Natural killer cell treated with Interleukin-12 subunit alpha and Interleukin-12 subunit beta and Interleukin-15 and Interleukin-18, amount 100 ng/mL, for 72 hours (primary cell): ENCODE measurements around the gene TUBB. TPM values are rescaled to one million over a fixed set of nuclear protein-coding genes. Genes with fewer than 3 reads are reported as not detected.
"Not testable (repeated sequence)": the region's sequence is repeated elsewhere in the genome, so short reads cannot be mapped to it uniquely, and the experiment has no call there.

Experiments
- ATAC-seq, 2 donors: fragments of 150-1000 bp; cut with Tn5 transposase in 1 of 2; sonication (Bioruptor Pico), chemical (Tn5 transposase) in 1 of 2; 2 replicates each; pipeline ENCODE4 v1.10.0; 2021
- DNase-seq: peaks from one replicate; pipeline ENCODE4 v3.0.0; 2022; ENCODE audit warnings: low spot score
- H3K27ac Mint-ChIP-seq, 2 donors: 1 replicate in 1 of 2; 2 replicates in 1 of 2; pipeline ENCODE4 v1.8.0; 2022; ENCODE audit warnings: mixed read lengths in 2 of 2, mild to moderate bottlenecking in 1 of 2, moderate library complexity in 1 of 2
- H3K27me3 Mint-ChIP-seq, 2 donors: 1 replicate in 1 of 2; 2 replicates in 1 of 2; pipeline ENCODE4 v1.8.0; 2022; ENCODE audit warnings: mixed read lengths in 2 of 2
- H3K36me3 Mint-ChIP-seq: one replicate; pipeline ENCODE4 v1.8.0; 2022; ENCODE audit warnings: mixed read lengths
- H3K4me1 Mint-ChIP-seq, 2 donors: 1 replicate in 1 of 2; 2 replicates in 1 of 2; pipeline ENCODE4 v1.8.0; 2022; ENCODE audit warnings: low read depth in 2 of 2, mixed read lengths in 2 of 2, mild to moderate bottlenecking in 1 of 2
- H3K4me3 Mint-ChIP-seq: one replicate; pipeline ENCODE4 v1.8.0; 2022; ENCODE audit warnings: mixed read lengths
- H3K9me3 Mint-ChIP-seq: 2 replicates; pipeline ENCODE4 v1.8.0; 2022; ENCODE audit warnings: mixed read lengths
- total RNA-seq, 2 donors: library from RNA; stranded (reverse); gene quantifications; one replicate each; pipeline ENCODE4 v1.2.3, GENCODE V29; 2022

TUBB gene
- total RNA-seq, 2 donors from 2014 or later: 938 to 1,043 TPM

- peaks cover 57% of the 10 kb centered on the region for H3K36me3 Mint-ChIP-seq
- ATAC-seq (no peak), DNase-seq (no peak)
- H3K4me1 Mint-ChIP-seq: peaks cover 58 to 63% of the 10 kb centered on the region in 2 donors
- peak overlapping the region; percentile 92 for H3K4me3 Mint-ChIP-seq
- peak overlapping the region; percentile 91 to 98 for H3K27ac Mint-ChIP-seq
- no peaks in the 10 kb centered on the region for H3K27me3 Mint-ChIP-seq
- H3K9me3 Mint-ChIP-seq: no peaks in the 10 kb centered on the region
Observed at GRCh38 chr6:30719356-30719755, 796 bp upstream of the TUBB start.

GRCh38 chr6:30720738-30721197, 616 bp downstream of the TUBB start:
- no peak for ATAC-seq
- peaks cover 59 to 70% of the 10 kb centered on the region in 2 donors for H3K4me1 Mint-ChIP-seq

GRCh38 chr6:30721198-30722024, 1.3 kb downstream of the TUBB start:
- H3K4me3 Mint-ChIP-seq: peak overlapping the region; percentile 92
- H3K36me3 Mint-ChIP-seq: peaks cover 54% of the 10 kb centered on the region
- no peaks in the 10 kb centered on the region for H3K9me3 Mint-ChIP-seq
- H3K4me1 Mint-ChIP-seq: peaks cover 56 to 64% of the 10 kb centered on the region in 2 donors
- H3K27ac Mint-ChIP-seq: peak overlapping the region; percentile 91 to 98
- ATAC-seq: peak; percentile 65 to 78
- DNase-seq: peak; percentile 96
- no peaks in the 10 kb centered on the region for H3K27me3 Mint-ChIP-seq

More at GRCh38 chr6:30720738-30721197, 616 bp downstream of the TUBB start:
- no peaks in the 10 kb centered on the region for H3K9me3 Mint-ChIP-seq
- H3K27ac Mint-ChIP-seq: peak overlapping the region; percentile 91 to 98
- peak; percentile 79 for DNase-seq
- peak overlapping the region; percentile 92 for H3K4me3 Mint-ChIP-seq
- peaks cover 60% of the 10 kb centered on the region for H3K36me3 Mint-ChIP-seq
- no peaks in the 10 kb centered on the region for H3K27me3 Mint-ChIP-seq

- DNase-seq, H3K27me3 Mint-ChIP-seq, H3K9me3 Mint-ChIP-seq, ATAC-seq: not testable (repeated sequence)
- Mint-ChIP-seq H3K4me3 (peak overlapping the region; percentile 92), H3K27ac (peak overlapping the region; percentile 91 to 98), H3K36me3 (peaks cover 50% of the 10 kb centered on the region), H3K4me1 (peaks cover 50 to 58% of the 10 kb centered on the region in 2 donors)
Observed at GRCh38 chr6:30722025-30722279, 1.8 kb downstream of the TUBB start.

GRCh38 chr6:30722280-30723112, 2.3 kb downstream of the TUBB start:
- peak; percentile 83 for DNase-seq
- peaks cover 50% of the 10 kb centered on the region for H3K36me3 Mint-ChIP-seq
- H3K4me3 Mint-ChIP-seq: peak overlapping the region; percentile 92
- H3K4me1 Mint-ChIP-seq: peaks cover 46 to 54% of the 10 kb centered on the region in 2 donors
- no peak for ATAC-seq
- H3K9me3 Mint-ChIP-seq: no peaks in the 10 kb centered on the region
- H3K27me3 Mint-ChIP-seq: no peaks in the 10 kb centered on the region
- H3K27ac Mint-ChIP-seq: peak overlapping the region; percentile 91 to 98

- not testable (repeated sequence) for ATAC-seq, H3K27me3 Mint-ChIP-seq, H3K9me3 Mint-ChIP-seq, DNase-seq
- Mint-ChIP-seq H3K36me3 (peaks cover 50% of the 10 kb centered on the region), H3K4me3 (peak overlapping the region; percentile 92), H3K4me1 (peaks cover 43 to 51% of the 10 kb centered on the region in 2 donors), H3K27ac (peak overlapping the region; percentile 91 to 98)
Observed at GRCh38 chr6:30723159-30723842, 3.1 kb downstream of the TUBB start.

- peak overlapping the region; percentile 91 to 98 for H3K27ac Mint-ChIP-seq
- H3K36me3 Mint-ChIP-seq: peaks cover 50% of the 10 kb centered on the region
- H3K4me3 Mint-ChIP-seq: peak overlapping the region; percentile 92
- not testable (repeated sequence) for DNase-seq, ATAC-seq, H3K9me3 Mint-ChIP-seq, H3K27me3 Mint-ChIP-seq
- peaks cover 41 to 50% of the 10 kb centered on the region in 2 donors for H3K4me1 Mint-ChIP-seq
Observed at GRCh38 chr6:30723843-30724741, 3.9 kb downstream of the TUBB start.

GRCh38 chr6:30724906-30725667, 4.9 kb downstream of the TUBB start:
- H3K27ac Mint-ChIP-seq: peak overlapping the region; percentile 91 to 98
- H3K4me3 Mint-ChIP-seq: peak overlapping the region; percentile 92
- H3K27me3 Mint-ChIP-seq: no peaks in the 10 kb centered on the region
- no peak for ATAC-seq
- H3K36me3 Mint-ChIP-seq: peaks cover 50% of the 10 kb centered on the region
- H3K9me3 Mint-ChIP-seq: no peaks in the 10 kb centered on the region
- no peak for DNase-seq
- peaks cover 34 to 40% of the 10 kb centered on the region in 2 donors for H3K4me1 Mint-ChIP-seq

GRCh38 chr6:30725713-30726505, 5.8 kb downstream of the TUBB start:
- no peak for ATAC-seq
- Mint-ChIP-seq H3K4me3 (no peak overlapping the region), H3K9me3 (no peaks in the 10 kb centered on the region), H3K4me1 (peaks cover 39 to 41% of the 10 kb centered on the region in 2 donors), H3K27ac (peak overlapping the region in 1 of 2 donors; percentile 98), H3K36me3 (peaks cover 43% of the 10 kb centered on the region), H3K27me3 (no peaks in the 10 kb centered on the region)
- DNase-seq: no peak

GRCh38 chr6:30726506-30727413, 6.6 kb downstream of the TUBB start:
- Mint-ChIP-seq H3K36me3 (peaks cover 35% of the 10 kb centered on the region), H3K9me3 (no peaks in the 10 kb centered on the region), H3K27me3 (no peaks in the 10 kb centered on the region), H3K4me1 (peaks cover 35 to 45% of the 10 kb centered on the region in 2 donors), H3K27ac (peak overlapping the region in 1 of 2 donors; percentile 57), H3K4me3 (no peak overlapping the region)
- ATAC-seq (no peak), DNase-seq (no peak)
